SIG-M5 (cell line): ENCODE results near the gene PIP5K1A.
"Not testable (repeated sequence)": the region's sequence is repeated elsewhere in the genome, so short reads cannot be mapped to it uniquely, and the experiment has no call there.

Experiments used
- DNase-seq: peaks from one replicate; lab custom pipeline; 2025; lab: John Stamatoyannopoulos, UW

Gene PIP5K1A

GRCh38 chr1:151254217-151255213 lies 56.2 kb downstream of the PIP5K1A start, which contains the start of gene PSMD4:
Gene PSMD4 (plus strand): TSS chr1:151254734. CDS start chr1:151254783, 49 bp downstream.
- peak; percentile 98 for DNase-seq

- no peak for DNase-seq
Measured at GRCh38 chr1:151255381-151255780, 57.0 kb downstream of the PIP5K1A start.

- no peak for DNase-seq
Measured at GRCh38 chr1:151259351-151259750, 61.0 kb downstream of the PIP5K1A start.

GRCh38 chr1:151265446-151266236 lies 67.3 kb downstream of the PIP5K1A start:
- no peak for DNase-seq

- no peak for DNase-seq
Measured at GRCh38 chr1:151266315-151266714, 68.0 kb downstream of the PIP5K1A start.

- no peak for DNase-seq
Measured at GRCh38 chr1:151266821-151267220, 68.5 kb downstream of the PIP5K1A start.

GRCh38 chr1:151267760-151268159 lies 69.4 kb downstream of the PIP5K1A start:
- DNase-seq = no peak

- DNase-seq = no peak
Measured at GRCh38 chr1:151273924-151274466, 75.6 kb downstream of the PIP5K1A start.

GRCh38 chr1:151275341-151275740 lies 77.0 kb downstream of the PIP5K1A start:
- DNase-seq = not testable (repeated sequence)

- peak; percentile 99 for DNase-seq
Measured at GRCh38 chr1:151277249-151277648, 78.9 kb downstream of the PIP5K1A start.

- DNase-seq = peak; percentile 96
Measured at GRCh38 chr1:151281225-151281968, 83.0 kb downstream of the PIP5K1A start.

GRCh38 chr1:151281969-151282882 lies 83.9 kb downstream of the PIP5K1A start, which contains the start of gene ZNF687:
Gene ZNF687 (plus strand): TSS chr1:151282299. CDS start chr1:151286292, 3,993 bp downstream.
- peak; percentile 100 for DNase-seq

- no peak for DNase-seq
Measured at GRCh38 chr1:151282883-151283725, 84.8 kb downstream of the PIP5K1A start.

GRCh38 chr1:151284013-151284577 lies 85.7 kb downstream of the PIP5K1A start:
- no peak for DNase-seq

GRCh38 chr1:151286619-151287340 lies 88.4 kb downstream of the PIP5K1A start:
- DNase-seq = no peak

GRCh38 chr1:151287341-151287699 lies 89.0 kb downstream of the PIP5K1A start:
- no peak for DNase-seq

GRCh38 chr1:151287767-151288500 lies 89.6 kb downstream of the PIP5K1A start:
- no peak for DNase-seq

GRCh38 chr1:151288502-151288901 lies 90.2 kb downstream of the PIP5K1A start:
- no peak for DNase-seq
